Ishikawa (cell line): ENCODE results near the gene HCFC1R1.

ENCODE experiments used
- CEBPB ChIP-seq: IDR thresholded peaks from 2 replicates; pipeline ENCODE4 v1.6.1; 2012
- EGR1 ChIP-seq: IDR thresholded peaks from 2 replicates; pipeline ENCODE4 v1.6.1; 2012
- EP300 ChIP-seq: IDR thresholded peaks from 2 replicates; pipeline ENCODE4 v1.6.1; 2012; ENCODE audit warnings: borderline replicate concordance
- RAD21 ChIP-seq: IDR thresholded peaks from 2 replicates; pipeline ENCODE4 v1.6.1; 2012; ENCODE audit warnings: low read depth
- YY1 ChIP-seq: IDR thresholded peaks from 2 replicates; pipeline ENCODE4 v1.6.1; 2012; ENCODE audit warnings: low read depth
- TF ChIP-seq, protein P1 (sequence below): IDR thresholded peaks from 2 replicates; pipeline ENCODE4 v1.6.1; 2012

DNA sequence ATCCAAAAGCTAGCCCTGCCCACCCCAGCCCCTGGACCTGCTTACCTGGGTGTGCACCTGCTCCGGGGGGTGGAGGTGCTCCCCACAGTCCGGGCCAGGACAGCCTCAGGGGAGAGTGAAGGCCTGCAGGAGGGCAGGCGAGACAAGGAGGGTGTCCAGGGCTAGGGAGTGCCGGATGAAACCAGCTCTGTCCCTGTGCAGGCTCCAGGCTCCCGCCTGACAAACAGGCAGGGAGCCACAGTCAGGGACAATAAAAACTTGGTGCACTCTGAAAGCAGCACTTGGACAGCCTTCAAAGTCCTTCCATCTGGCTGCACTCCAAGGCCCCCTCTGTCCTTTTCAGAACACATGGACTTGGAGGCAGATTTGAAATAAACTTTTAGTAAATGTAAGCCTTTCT is 50.6 kb downstream of the HCFC1R1 start:
- TF ChIP-seq CEBPB = no peak
- no peak for TF ChIP-seq EGR1
- TF ChIP-seq EP300 = no peak
- no peak for TF ChIP-seq RAD21
- TF ChIP-seq, protein P1, sequence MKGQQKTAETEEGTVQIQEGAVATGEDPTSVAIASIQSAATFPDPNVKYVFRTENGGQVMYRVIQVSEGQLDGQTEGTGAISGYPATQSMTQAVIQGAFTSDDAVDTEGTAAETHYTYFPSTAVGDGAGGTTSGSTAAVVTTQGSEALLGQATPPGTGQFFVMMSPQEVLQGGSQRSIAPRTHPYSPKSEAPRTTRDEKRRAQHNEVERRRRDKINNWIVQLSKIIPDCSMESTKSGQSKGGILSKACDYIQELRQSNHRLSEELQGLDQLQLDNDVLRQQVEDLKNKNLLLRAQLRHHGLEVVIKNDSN = no peak
- TF ChIP-seq YY1 = no peak
